SK-N-SH (cell line): ENCODE data around the gene TMEM95. TPM values are rescaled to one million over a fixed set of nuclear protein-coding genes. Genes with fewer than 3 reads are reported as not detected.

Experiments
- CTCF ChIA-PET: fragments of 300-600, 350-600 bp; formaldehyde crosslinking; extraction: SDS; loops from one replicate; lab custom pipeline; 2021; lab: Yijun Ruan, JAX
- POLR2A ChIA-PET: fragments of 350-600 bp; sonication (Branson Sonifier 250); formaldehyde crosslinking; extraction: SDS; loops from one replicate; lab custom pipeline; 2020; ENCODE audit warnings: antibody characterized with exemption, inconsistent platforms; lab: Yijun Ruan, JAX
- DNase-seq: peaks from one replicate; pipeline ENCODE4 v3.0.0; 2012
- H2AFZ ChIP-seq: fragments of 200-600 bp; sonication (generic); 2 replicates; pipeline ENCODE4 v1.8.1; 2016; ENCODE audit warnings: antibody characterized with exemption, mild to moderate bottlenecking, low read depth
- H3F3A ChIP-seq: fragments of 200-600 bp; sonication (generic); replicated peaks from 2 replicates; pipeline ENCODE3; 2016; ENCODE audit warnings: antibody characterized with exemption, mild to moderate bottlenecking; ENCODE audit not compliant: insufficient read depth
- H3K27ac ChIP-seq, 2 experiments: fragments of 200-500 bp in 1 of 2; fragments of 200-600 bp in 1 of 2; sonication (Bioruptor generic) in 1 of 2; sonication (generic), shearing (Covaris generic) in 1 of 2; 2 replicates each; pipeline versions ENCODE4 v1.5.1 to v1.6.1; 2014 to 2016; ENCODE audit warnings: low read depth in 2 of 2, inconsistent platforms in 1 of 2, low read length in 1 of 2, mild to moderate bottlenecking in 1 of 2, mixed read lengths in 1 of 2
- H3K27me3 ChIP-seq: fragments of 200-600 bp; sonication (generic), shearing (Covaris generic); 2 replicates; pipeline ENCODE4 v1.6.1; 2016; ENCODE audit warnings: mixed run types; ENCODE audit not compliant: insufficient read depth
- H3K36me3 ChIP-seq, 2 experiments: fragments of 200-500 bp in 1 of 2; fragments of 200-600 bp in 1 of 2; sonication (Bioruptor generic) in 1 of 2; sonication (generic) in 1 of 2; replicated peaks in 1 of 2; 2 replicates each; pipeline versions ENCODE3 to v1.5.1; 2014 to 2016; ENCODE audit warnings: low read length in 1 of 2, mild to moderate bottlenecking in 1 of 2; ENCODE audit not compliant: insufficient read depth in 2 of 2, control insufficient read depth in 1 of 2
- H3K4me1 ChIP-seq, 2 experiments: fragments of 200-500 bp in 1 of 2; fragments of 200-600 bp in 1 of 2; sonication (Bioruptor generic) in 1 of 2; sonication (generic), shearing (Covaris generic) in 1 of 2; 2 replicates each; pipeline versions ENCODE4 v1.5.1 to v1.6.1; 2014 to 2016; ENCODE audit warnings: low read depth in 1 of 2, low read length in 1 of 2, mixed run types in 1 of 2; ENCODE audit not compliant: insufficient read depth in 2 of 2, control insufficient read depth in 1 of 2
- H3K4me2 ChIP-seq: fragments of 200-600 bp; sonication (generic), shearing (Covaris generic); 2 replicates; pipeline ENCODE4 v1.6.1; 2017; ENCODE audit warnings: mixed run types
- H3K4me3 ChIP-seq, 2 experiments: fragments of 200-500 bp in 1 of 2; fragments of 200-600 bp in 1 of 2; sonication (Bioruptor generic) in 1 of 2; sonication (generic), shearing (Covaris generic) in 1 of 2; 2 replicates each; pipeline versions ENCODE4 v1.5.1 to v1.8.1; 2014 to 2016; ENCODE audit warnings: low read depth in 2 of 2, inconsistent platforms in 1 of 2, low read length in 1 of 2, mild to moderate bottlenecking in 1 of 2, mixed read lengths in 1 of 2, moderate library complexity in 1 of 2
- H3K79me2 ChIP-seq: fragments of 200-600 bp; sonication (generic); 2 replicates; pipeline ENCODE4 v1.8.1; 2017; ENCODE audit warnings: mild to moderate bottlenecking; ENCODE audit not compliant: insufficient read depth
- H3K9ac ChIP-seq: fragments of 200-600 bp; sonication (generic); 2 replicates; pipeline ENCODE4 v1.6.1; 2017; ENCODE audit warnings: mixed run types
- H3K9me2 ChIP-seq: fragments of 200-600 bp; sonication (generic); 2 replicates; pipeline ENCODE4 v1.6.1; 2017; ENCODE audit warnings: mixed run types
- H3K9me3 ChIP-seq: fragments of 200-600 bp; sonication (generic); 2 replicates; pipeline ENCODE4 v1.6.1; 2017; ENCODE audit warnings: mixed run types, mild to moderate bottlenecking, moderate library complexity
- H4K20me1 ChIP-seq: fragments of 200-600 bp; sonication (generic); 2 replicates; pipeline ENCODE4 v1.6.1; 2017; ENCODE audit warnings: mild to moderate bottlenecking, mixed run types; ENCODE audit not compliant: insufficient read depth
- EZH2phosphoT487 ChIP-seq: fragments of 200-600 bp; sonication (generic); IDR thresholded peaks from 2 replicates; pipeline ENCODE4 v1.6.1; 2017; ENCODE audit warnings: low read depth, mixed run types, mild to moderate bottlenecking, antibody characterized with exemption, moderate library complexity, borderline replicate concordance
- IRF3 ChIP-seq: fragments of 150-350 bp; IDR thresholded peaks from 2 replicates; pipeline ENCODE4 v1.6.1; 2016; ENCODE audit warnings: mild to moderate bottlenecking, low read depth, low read length
- MXI1 ChIP-seq: IDR thresholded peaks from 2 replicates; pipeline ENCODE4 v1.6.1; 2012; ENCODE audit warnings: mild to moderate bottlenecking, low read depth, low read length, improper control_type of control experiment
- NFIC ChIP-seq: IDR thresholded peaks from 2 replicates; pipeline ENCODE4 v1.4.0; 2012; ENCODE audit warnings: borderline replicate concordance
- POLR2AphosphoS5 ChIP-seq: IDR thresholded peaks from 2 replicates; pipeline ENCODE4 v1.6.1; 2012; ENCODE audit warnings: low read depth, low read length
- RFX5 ChIP-seq: IDR thresholded peaks from 2 replicates; pipeline ENCODE4 v1.6.1; 2012; ENCODE audit warnings: mild to moderate bottlenecking, improper control_type of control experiment, low read length
- SIN3A ChIP-seq: IDR thresholded peaks from 2 replicates; pipeline ENCODE4 v1.6.1; 2012; ENCODE audit warnings: low read depth, mild to moderate bottlenecking, low read length, moderate library complexity, borderline replicate concordance
- TAF1 ChIP-seq: IDR thresholded peaks from 2 replicates; pipeline ENCODE4 v1.6.1; 2012; ENCODE audit warnings: low read depth, mild to moderate bottlenecking, low read length, moderate library complexity, borderline replicate concordance
- YY1 ChIP-seq: IDR thresholded peaks from 2 replicates; pipeline ENCODE4 v1.4.0; 2012; ENCODE audit warnings: low read depth, mild to moderate bottlenecking
- WGBS: methylation state at CpG from one replicate; pipeline ENCODE4 v1.1.6; 2017; ENCODE audit warnings: low lambda C conversion rate; 5-methylcytosine and 5-hydroxymethylcytosine counted together
- polyA plus RNA-seq, 3 experiments: library from polyadenylated mRNA; depleted of rRNA; stranded (reverse); fragments of >200 nt; gene quantifications; 2 replicates each; pipeline ENCODE4 v1.2.3, GENCODE V29; 2012
- TF ChIP-seq, protein P1 (sequence below): fragments of 150-350 bp; IDR thresholded peaks from 2 replicates; pipeline ENCODE4 v1.6.1; 2017; ENCODE audit warnings: antibody characterized with exemption, low read length, low read depth, borderline replicate concordance
- TF ChIP-seq, protein P2 (sequence below): IDR thresholded peaks from 2 replicates; pipeline ENCODE4 v1.4.0; 2012; ENCODE audit warnings: low read depth

The TMEM95 gene
- polyA plus RNA-seq, 1 of the 3 experiments (the other 2 are of a cell fraction) = not detected

GRCh38 chr17:7307686-7308624 is 47.0 kb upstream of the TMEM95 start (continued):
- TF ChIP-seq YY1 = no peak
- TF ChIP-seq RFX5 = no peak
- no peak for TF ChIP-seq IRF3

- Histone ChIP-seq H3K27me3 (no peaks in the 10 kb centered on the region), H3K4me1 (peaks cover 18 to 34% of the 10 kb centered on the region in 2 experiments), H3K9ac (peak overlapping the region; percentile 93), H3K4me3 (peak overlapping the region; percentile 76 to 79), H3F3A (peaks cover 59% of the 10 kb centered on the region), H2AFZ (no peak overlapping the region), H4K20me1 (peaks cover 55% of the 10 kb centered on the region), H3K36me3 (peaks cover 41 to 45% of the 10 kb centered on the region in 2 experiments), H3K4me2 (peak overlapping the region; percentile 90), H3K9me2 (no peaks in the 10 kb centered on the region), H3K27ac (peak overlapping the region; percentile 83 to 91), H3K79me2 (peaks cover 61% of the 10 kb centered on the region), H3K9me3 (no peaks in the 10 kb centered on the region)
- ChIA-PET POLR2A (interaction anchor here (0.7 to 1.2 kb wide), 4 partner anchors 9 to 89 kb away, joined by 3 to 6 read pairs (median 4); partner anchors contain the start of genes DLG4 and GABARAP), CTCF (interaction anchor here (0.6 to 2.6 kb wide), 6 partner anchors 12 to 603 kb away, joined by 3 to 7 read pairs (median 4); partner anchors contain the start of gene SLC2A4)
- peak; percentile 77 for DNase-seq
- peak; percentile 73 for TF ChIP-seq POLR2AphosphoS5
- TF ChIP-seq MXI1 = peak; percentile 2; the same call in 1 of the 2 replicates
- peak; percentile 39; the same call in 1 of the 2 replicates for TF ChIP-seq SIN3A
- TF ChIP-seq, protein P1, sequence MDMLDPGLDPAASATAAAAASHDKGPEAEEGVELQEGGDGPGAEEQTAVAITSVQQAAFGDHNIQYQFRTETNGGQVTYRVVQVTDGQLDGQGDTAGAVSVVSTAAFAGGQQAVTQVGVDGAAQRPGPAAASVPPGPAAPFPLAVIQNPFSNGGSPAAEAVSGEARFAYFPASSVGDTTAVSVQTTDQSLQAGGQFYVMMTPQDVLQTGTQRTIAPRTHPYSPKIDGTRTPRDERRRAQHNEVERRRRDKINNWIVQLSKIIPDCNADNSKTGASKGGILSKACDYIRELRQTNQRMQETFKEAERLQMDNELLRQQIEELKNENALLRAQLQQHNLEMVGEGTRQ = no peak
- peak; percentile 4; the same call in 1 of the 2 replicates for TF ChIP-seq NFIC
- TF ChIP-seq, protein P2, sequence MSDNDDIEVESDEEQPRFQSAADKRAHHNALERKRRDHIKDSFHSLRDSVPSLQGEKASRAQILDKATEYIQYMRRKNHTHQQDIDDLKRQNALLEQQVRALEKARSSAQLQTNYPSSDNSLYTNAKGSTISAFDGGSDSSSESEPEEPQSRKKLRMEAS = peak; percentile 16; the same call in 1 of the 2 replicates
- TF ChIP-seq EZH2phosphoT487 = no peak
- peak; percentile 80; the same call in 1 of the 2 replicates for TF ChIP-seq TAF1
- no peak for TF ChIP-seq IRF3
- WGBS = 1% methylated on average over 12 of the region's 14 CpGs
Measured at GRCh38 chr17:7308625-7309433, 46.1 kb upstream of the TMEM95 start.
